Measurements from ENCODE around the gene SVIL. TPM values are rescaled to one million over a fixed set of nuclear protein-coding genes. Genes with fewer than 3 reads are reported as not detected.
"Not testable (repeated sequence)": the region's sequence is repeated elsewhere in the genome, so short reads cannot be mapped to it uniquely, and the experiment has no call there.

The SVIL gene
- total and polyA plus RNA-seq, 4 donors: 3.1 to 26.0 (median 9.4) TPM

DNA sequence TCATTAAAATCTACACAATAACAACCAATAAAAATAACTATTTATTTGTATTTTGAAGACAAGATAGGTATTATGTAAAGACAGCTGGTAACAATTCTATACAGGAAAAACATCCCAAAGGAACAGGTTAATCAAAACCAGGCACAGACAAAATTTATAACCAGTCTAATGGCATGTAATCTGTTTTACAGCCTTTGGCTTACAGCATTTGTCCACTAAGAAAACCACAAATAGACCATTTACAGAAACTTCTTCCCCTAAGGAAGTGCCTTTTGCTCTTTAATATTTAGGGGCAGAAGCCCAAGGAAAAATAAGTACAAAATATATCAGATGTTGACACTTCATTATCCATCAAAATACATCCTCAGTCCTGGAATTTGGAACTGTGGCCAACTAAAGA, 65.0 kb downstream of the SVIL start:
- Histone ChIP-seq H3K9ac (ENCODE audit: low read depth in 1 of 2, low read length in 2 of 2) (no peak overlapping the region), H3K27ac (ENCODE audit: low read depth in 1 of 2, low read length in 2 of 2) (no peak overlapping the region), H3K36me3 (ENCODE audit: control insufficient read depth in 4 of 4, insufficient read depth in 3 of 4, low read depth in 1 of 4, low read length in 3 of 4) (no peaks in the 10 kb centered on the region), H3K4me1 (ENCODE audit: control insufficient read depth in 4 of 4, insufficient read depth in 4 of 4, low read length in 3 of 4) (no peaks in the 10 kb centered on the region), H3K4me3 (ENCODE audit: low read depth in 1 of 3, low read length in 3 of 3) (no peak overlapping the region), H3K9me3 (ENCODE audit: control insufficient read depth in 4 of 4, low read length in 3 of 4) (no peaks in the 10 kb centered on the region), H3K27me3 (ENCODE audit: control insufficient read depth in 4 of 4, insufficient read depth in 4 of 4, low read length in 3 of 4) (no peaks in the 10 kb centered on the region)
- no peak for DNase-seq (ENCODE audit: low spot score)
- TF ChIP-seq SP1 (IDR thresholded peaks at IDR 0.05) (no peak), HNF4A (conservative IDR thresholded peaks at IDR 0.05) (no peak), HNF4G (IDR thresholded peaks at IDR 0.05) (no peak), RAD21 (IDR thresholded peaks at IDR 0.05) (no peak), TAF1 (conservative IDR thresholded peaks at IDR 0.05) (no peak), FOXA1 (IDR thresholded peaks at IDR 0.05) (no peak), FOXA2 (IDR thresholded peaks at IDR 0.05) (no peak), EGR1 (IDR thresholded peaks at IDR 0.05; ENCODE audit: low read depth in 2 of 2) (no peak)
- TF ChIP-seq, protein P1, sequence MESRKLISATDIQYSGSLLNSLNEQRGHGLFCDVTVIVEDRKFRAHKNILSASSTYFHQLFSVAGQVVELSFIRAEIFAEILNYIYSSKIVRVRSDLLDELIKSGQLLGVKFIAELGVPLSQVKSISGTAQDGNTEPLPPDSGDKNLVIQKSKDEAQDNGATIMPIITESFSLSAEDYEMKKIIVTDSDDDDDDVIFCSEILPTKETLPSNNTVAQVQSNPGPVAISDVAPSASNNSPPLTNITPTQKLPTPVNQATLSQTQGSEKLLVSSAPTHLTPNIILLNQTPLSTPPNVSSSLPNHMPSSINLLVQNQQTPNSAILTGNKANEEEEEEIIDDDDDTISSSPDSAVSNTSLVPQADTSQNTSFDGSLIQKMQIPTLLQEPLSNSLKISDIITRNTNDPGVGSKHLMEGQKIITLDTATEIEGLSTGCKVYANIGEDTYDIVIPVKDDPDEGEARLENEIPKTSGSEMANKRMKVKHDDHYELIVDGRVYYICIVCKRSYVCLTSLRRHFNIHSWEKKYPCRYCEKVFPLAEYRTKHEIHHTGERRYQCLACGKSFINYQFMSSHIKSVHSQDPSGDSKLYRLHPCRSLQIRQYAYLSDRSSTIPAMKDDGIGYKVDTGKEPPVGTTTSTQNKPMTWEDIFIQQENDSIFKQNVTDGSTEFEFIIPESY (IDR thresholded peaks at IDR 0.05): no peak
- TF ChIP-seq, protein P2, sequence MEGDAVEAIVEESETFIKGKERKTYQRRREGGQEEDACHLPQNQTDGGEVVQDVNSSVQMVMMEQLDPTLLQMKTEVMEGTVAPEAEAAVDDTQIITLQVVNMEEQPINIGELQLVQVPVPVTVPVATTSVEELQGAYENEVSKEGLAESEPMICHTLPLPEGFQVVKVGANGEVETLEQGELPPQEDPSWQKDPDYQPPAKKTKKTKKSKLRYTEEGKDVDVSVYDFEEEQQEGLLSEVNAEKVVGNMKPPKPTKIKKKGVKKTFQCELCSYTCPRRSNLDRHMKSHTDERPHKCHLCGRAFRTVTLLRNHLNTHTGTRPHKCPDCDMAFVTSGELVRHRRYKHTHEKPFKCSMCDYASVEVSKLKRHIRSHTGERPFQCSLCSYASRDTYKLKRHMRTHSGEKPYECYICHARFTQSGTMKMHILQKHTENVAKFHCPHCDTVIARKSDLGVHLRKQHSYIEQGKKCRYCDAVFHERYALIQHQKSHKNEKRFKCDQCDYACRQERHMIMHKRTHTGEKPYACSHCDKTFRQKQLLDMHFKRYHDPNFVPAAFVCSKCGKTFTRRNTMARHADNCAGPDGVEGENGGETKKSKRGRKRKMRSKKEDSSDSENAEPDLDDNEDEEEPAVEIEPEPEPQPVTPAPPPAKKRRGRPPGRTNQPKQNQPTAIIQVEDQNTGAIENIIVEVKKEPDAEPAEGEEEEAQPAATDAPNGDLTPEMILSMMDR (IDR thresholded peaks at IDR 0.05; ENCODE audit: low read depth, low read length, missing input control): no peak
- TF ChIP-seq, protein P3, sequence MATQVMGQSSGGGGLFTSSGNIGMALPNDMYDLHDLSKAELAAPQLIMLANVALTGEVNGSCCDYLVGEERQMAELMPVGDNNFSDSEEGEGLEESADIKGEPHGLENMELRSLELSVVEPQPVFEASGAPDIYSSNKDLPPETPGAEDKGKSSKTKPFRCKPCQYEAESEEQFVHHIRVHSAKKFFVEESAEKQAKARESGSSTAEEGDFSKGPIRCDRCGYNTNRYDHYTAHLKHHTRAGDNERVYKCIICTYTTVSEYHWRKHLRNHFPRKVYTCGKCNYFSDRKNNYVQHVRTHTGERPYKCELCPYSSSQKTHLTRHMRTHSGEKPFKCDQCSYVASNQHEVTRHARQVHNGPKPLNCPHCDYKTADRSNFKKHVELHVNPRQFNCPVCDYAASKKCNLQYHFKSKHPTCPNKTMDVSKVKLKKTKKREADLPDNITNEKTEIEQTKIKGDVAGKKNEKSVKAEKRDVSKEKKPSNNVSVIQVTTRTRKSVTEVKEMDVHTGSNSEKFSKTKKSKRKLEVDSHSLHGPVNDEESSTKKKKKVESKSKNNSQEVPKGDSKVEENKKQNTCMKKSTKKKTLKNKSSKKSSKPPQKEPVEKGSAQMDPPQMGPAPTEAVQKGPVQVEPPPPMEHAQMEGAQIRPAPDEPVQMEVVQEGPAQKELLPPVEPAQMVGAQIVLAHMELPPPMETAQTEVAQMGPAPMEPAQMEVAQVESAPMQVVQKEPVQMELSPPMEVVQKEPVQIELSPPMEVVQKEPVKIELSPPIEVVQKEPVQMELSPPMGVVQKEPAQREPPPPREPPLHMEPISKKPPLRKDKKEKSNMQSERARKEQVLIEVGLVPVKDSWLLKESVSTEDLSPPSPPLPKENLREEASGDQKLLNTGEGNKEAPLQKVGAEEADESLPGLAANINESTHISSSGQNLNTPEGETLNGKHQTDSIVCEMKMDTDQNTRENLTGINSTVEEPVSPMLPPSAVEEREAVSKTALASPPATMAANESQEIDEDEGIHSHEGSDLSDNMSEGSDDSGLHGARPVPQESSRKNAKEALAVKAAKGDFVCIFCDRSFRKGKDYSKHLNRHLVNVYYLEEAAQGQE (IDR thresholded peaks at IDR 0.05): no peak

DNA sequence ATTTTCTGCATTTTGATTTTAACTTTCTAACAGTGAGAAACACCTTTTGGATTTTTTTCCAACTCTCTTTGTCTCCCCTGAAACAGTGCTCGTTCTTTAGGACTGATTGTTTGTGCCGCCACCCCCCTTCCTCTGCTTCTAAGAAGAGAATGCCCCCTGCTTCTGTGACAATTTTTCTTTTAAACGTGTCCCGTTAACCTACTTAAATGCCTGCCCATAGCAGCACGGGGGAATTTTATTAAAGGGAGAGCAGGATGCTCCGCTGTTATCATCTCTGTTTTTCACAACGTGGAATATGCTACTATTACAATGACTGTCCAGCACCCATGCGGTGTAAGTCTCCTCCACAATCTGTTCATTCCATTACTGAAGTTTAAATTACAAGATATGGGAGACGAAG, 67.8 kb downstream of the SVIL start:
- no peak for TF ChIP-seq YY1 (IDR thresholded peaks at IDR 0.05)
- TF ChIP-seq TAF1 (conservative IDR thresholded peaks at IDR 0.05): no peak
- no peak for TF ChIP-seq EGR1 (IDR thresholded peaks at IDR 0.05; ENCODE audit: low read depth in 2 of 2)
- no peak for TF ChIP-seq HNF4A (conservative IDR thresholded peaks at IDR 0.05)
- no peak for TF ChIP-seq RXRA (IDR thresholded peaks at IDR 0.05)
- no peak for TF ChIP-seq RAD21 (IDR thresholded peaks at IDR 0.05)
- TF ChIP-seq, protein P2 (IDR thresholded peaks at IDR 0.05; ENCODE audit: low read depth, low read length, missing input control): no peak
- no peak for TF ChIP-seq HNF4G (IDR thresholded peaks at IDR 0.05)
- no peak for TF ChIP-seq GABPA (IDR thresholded peaks at IDR 0.05 in 1 of 2, conservative IDR thresholded peaks at IDR 0.05 in 1 of 2)
- no peak for TF ChIP-seq FOXA2 (IDR thresholded peaks at IDR 0.05)
- TF ChIP-seq JUND (IDR thresholded peaks at IDR 0.05): no peak
- TF ChIP-seq, protein P3 (IDR thresholded peaks at IDR 0.05): no peak
- no peak for TF ChIP-seq SP1 (IDR thresholded peaks at IDR 0.05)
- Histone ChIP-seq H3K9ac (ENCODE audit: low read depth in 1 of 2, low read length in 2 of 2) (no peak overlapping the region), H3K9me3 (ENCODE audit: control insufficient read depth in 4 of 4, low read length in 3 of 4) (no peaks in the 10 kb centered on the region), H3K27me3 (ENCODE audit: control insufficient read depth in 4 of 4, insufficient read depth in 4 of 4, low read length in 3 of 4) (no peaks in the 10 kb centered on the region), H3K4me1 (ENCODE audit: control insufficient read depth in 4 of 4, insufficient read depth in 4 of 4, low read length in 3 of 4) (no peaks in the 10 kb centered on the region), H3K36me3 (ENCODE audit: control insufficient read depth in 4 of 4, insufficient read depth in 3 of 4, low read depth in 1 of 4, low read length in 3 of 4) (peaks cover 0 to 2% (median 0%) of the 10 kb centered on the region in 4 donors), H3K4me3 (ENCODE audit: low read depth in 1 of 3, low read length in 3 of 3) (no peak overlapping the region), H3K27ac (ENCODE audit: low read depth in 1 of 2, low read length in 2 of 2) (no peak overlapping the region)
- DNase-seq (ENCODE audit: low spot score): no peak
- 88% methylated on average over 9 of the region's 9 CpGs for WGBS

DNA sequence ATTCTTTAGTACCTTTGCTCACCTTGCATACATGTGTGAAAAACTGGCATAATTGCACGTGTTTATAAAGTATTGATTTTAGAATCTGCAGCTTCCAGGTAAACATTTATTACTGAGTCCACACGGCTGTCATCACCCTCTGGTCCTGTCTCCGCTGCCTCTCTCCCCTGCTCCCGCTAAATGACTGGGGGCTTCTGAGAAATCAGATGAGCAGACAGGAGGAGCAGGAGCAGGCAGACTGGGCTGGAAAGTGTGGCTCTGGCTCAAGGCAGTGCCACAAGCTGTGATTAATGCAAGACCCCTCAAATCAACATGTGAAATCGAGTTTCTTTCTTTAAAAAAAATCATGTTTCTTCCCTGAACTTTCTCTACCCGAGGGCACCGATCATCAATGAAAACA, 68.6 kb downstream of the SVIL start:
- 78% methylated on average over 7 of the region's 7 CpGs for WGBS
- not testable (repeated sequence) for H3K36me3 ChIP-seq (ENCODE audit: control insufficient read depth in 4 of 4, insufficient read depth in 3 of 4, low read depth in 1 of 4, low read length in 3 of 4); H3K9me3 ChIP-seq (ENCODE audit: control insufficient read depth in 4 of 4, low read length in 3 of 4); H3K4me3 ChIP-seq (ENCODE audit: low read depth in 1 of 3, low read length in 3 of 3); H3K4me1 ChIP-seq (ENCODE audit: control insufficient read depth in 4 of 4, insufficient read depth in 4 of 4, low read length in 3 of 4); H3K27ac ChIP-seq (ENCODE audit: low read depth in 1 of 2, low read length in 2 of 2); H3K9ac ChIP-seq (ENCODE audit: low read depth in 1 of 2, low read length in 2 of 2); H3K27me3 ChIP-seq (ENCODE audit: control insufficient read depth in 4 of 4, insufficient read depth in 4 of 4, low read length in 3 of 4); DNase-seq (ENCODE audit: low spot score)
